Fibroblast of villous mesenchyme (primary cell): Measurements from ENCODE around the gene DCTN2. TPM values are rescaled to one million over a fixed set of nuclear protein-coding genes. Genes with fewer than 3 reads are reported as not detected.

Experiments used
- DNase-seq: peaks from one replicate; pipeline ENCODE4 v3.0.0-alpha.2; 2010; ENCODE audit warnings: low read depth
- H3K4me3 ChIP-seq: 2 replicates; pipeline ENCODE4 v1.5.1; 2011; ENCODE audit warnings: low read depth, mild to moderate bottlenecking, low read length
- total RNA-seq: library from RNA; depleted of rRNA; stranded (reverse); fragments of >200 nt; gene quantifications from 2 replicates; pipeline ENCODE4 v1.2.3, GENCODE V29; 2012
- TF ChIP-seq, protein P1 (sequence below): IDR thresholded peaks from 2 replicates; pipeline ENCODE4 v1.5.1; 2012; ENCODE audit warnings: low read depth, mild to moderate bottlenecking, low read length; ENCODE audit not compliant: insufficient read depth

The DCTN2 gene
- total RNA-seq, 1 donor: 111 TPM

DNA sequence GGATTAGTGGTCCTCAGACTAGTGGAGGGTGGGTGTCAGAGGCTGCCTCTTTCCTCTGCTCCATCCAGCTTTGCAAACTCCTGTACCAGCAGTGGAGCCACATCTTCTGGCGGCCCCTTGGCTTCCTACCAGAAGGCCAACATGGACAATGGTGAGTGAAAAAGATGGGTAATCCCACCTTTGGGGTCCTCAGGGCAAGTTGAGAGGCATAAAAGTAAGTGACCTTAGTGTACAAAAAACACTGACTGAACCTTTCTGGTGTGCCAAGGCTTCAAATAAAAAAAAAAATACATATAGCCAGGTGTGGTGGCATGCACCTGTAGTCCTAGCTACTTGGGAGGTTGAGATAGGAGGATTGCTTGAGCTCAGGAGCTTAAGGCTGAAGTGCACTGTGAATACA, 34.8 kb upstream of the DCTN2 start:
- no peak overlapping the region for H3K4me3 ChIP-seq
- TF ChIP-seq, protein P1, sequence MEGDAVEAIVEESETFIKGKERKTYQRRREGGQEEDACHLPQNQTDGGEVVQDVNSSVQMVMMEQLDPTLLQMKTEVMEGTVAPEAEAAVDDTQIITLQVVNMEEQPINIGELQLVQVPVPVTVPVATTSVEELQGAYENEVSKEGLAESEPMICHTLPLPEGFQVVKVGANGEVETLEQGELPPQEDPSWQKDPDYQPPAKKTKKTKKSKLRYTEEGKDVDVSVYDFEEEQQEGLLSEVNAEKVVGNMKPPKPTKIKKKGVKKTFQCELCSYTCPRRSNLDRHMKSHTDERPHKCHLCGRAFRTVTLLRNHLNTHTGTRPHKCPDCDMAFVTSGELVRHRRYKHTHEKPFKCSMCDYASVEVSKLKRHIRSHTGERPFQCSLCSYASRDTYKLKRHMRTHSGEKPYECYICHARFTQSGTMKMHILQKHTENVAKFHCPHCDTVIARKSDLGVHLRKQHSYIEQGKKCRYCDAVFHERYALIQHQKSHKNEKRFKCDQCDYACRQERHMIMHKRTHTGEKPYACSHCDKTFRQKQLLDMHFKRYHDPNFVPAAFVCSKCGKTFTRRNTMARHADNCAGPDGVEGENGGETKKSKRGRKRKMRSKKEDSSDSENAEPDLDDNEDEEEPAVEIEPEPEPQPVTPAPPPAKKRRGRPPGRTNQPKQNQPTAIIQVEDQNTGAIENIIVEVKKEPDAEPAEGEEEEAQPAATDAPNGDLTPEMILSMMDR: no peak
- no peak for DNase-seq

DNA sequence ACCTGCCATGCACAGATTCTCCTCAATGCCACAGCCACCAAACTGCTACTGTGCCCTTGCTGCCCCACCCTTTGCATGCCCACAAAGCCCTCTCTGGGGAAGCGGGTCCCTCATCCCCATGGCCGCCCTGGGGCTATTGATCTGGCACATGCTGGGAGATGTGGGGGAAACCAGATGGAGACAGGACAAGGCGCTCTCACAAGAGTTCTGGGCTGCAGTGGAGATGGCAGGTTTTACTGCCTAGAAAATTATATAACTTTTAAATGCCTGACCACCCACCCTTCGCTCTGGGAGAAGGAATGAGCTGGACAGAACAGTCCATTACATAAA, 33.4 kb upstream of the DCTN2 start:
- DNase-seq: no peak
- TF ChIP-seq, protein P1: no peak
- no peak overlapping the region for H3K4me3 ChIP-seq

DNA sequence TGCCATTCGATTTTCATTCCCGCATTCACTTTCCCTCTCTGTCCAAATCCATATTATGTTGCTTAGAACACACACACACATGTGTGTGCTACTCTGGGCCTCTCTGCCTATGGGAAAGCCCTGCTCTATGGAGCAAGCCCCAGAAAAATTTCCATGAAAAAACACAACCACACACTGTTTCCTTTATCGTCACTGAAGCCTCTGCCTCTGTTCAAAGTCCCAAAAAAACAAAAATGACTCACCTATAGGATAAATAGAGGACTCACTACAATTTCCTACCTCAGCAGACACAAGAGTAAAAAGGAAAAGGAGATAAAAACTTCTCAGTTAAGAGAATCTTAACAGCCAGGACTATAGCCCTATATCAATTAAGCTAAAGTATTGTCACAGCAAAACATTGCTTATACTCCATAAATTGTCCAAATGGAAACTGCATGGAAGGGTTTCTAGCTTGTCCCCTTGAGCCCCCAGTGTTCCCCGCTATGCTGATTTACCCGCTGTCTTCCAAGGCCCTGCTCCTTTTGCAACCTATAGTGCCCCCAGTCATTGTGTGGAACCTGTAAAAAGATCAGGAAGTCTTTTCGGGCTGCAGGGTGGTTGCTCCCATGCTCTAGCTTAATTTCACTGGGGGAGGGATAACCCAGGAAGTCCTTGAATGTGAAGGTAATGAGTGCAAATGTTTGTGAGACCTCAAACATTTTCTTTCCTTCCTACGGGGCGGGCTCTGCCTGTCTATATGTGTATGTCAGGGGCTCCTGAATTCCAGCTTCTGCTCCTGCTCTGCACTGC, 32.9 kb upstream of the DCTN2 start:
- TF ChIP-seq, protein P1: no peak
- H3K4me3 ChIP-seq: no peak overlapping the region
- no peak for DNase-seq

DNA sequence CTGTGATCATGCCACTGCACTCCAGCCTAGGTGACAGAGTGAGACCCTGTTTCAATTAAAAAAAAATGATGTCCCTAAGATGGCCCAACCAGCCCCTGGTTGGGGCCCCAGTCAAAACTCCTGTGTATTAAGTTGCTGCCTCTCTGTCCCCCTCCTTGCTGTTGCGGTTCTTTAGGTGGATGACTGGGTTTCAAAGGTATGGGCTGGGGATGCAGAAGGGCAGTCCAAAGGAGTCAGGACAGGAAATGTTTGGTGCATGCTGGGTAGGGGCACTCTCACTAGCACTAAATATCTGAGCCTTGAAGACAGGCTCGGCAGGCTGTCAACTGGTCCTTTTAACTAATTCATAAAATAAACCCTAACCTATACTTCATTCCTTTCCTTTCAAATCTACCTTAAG, 32.0 kb upstream of the DCTN2 start:
- DNase-seq: no peak
- TF ChIP-seq, protein P1: no peak
- H3K4me3 ChIP-seq: no peak overlapping the region

DNA sequence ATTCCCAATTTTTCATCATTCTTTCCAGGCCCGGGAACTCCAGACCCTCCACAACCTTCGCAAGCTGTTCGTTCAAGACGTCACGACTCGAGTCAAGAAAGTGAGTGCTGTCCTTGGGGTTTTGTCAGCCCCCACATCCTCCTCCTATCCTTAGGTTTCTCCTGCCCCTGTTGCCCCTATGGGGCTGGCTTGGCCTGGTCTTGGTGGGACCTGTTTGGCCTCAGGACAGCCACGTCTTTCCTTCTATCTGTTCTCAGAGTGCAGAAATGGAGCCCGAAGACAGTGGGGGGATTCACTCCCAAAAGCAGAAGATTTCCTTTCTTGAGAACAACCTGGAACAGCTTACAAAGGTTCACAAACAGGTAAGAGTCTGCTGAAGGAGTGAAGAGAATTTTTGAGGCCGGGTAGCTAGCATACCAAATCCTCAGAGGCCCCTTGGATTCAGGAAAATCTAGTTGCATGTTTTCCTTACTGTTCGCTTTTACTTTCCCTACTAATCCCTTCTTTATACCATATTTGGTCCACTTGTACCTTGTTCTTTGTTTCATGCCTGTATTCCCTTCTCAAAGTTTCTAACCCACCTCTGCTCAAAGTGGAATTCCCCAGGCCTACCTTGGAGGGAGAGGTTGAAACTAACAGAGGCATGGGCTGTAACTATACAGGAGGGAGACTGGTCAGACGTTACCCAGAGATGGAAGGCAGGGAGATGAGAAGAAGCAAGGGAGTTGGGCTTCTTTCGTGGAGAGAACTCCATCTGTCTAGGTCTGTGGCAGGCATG, 31.2 kb upstream of the DCTN2 start:
- no peak for DNase-seq
- H3K4me3 ChIP-seq: no peak overlapping the region
- TF ChIP-seq, protein P1: no peak

DNA sequence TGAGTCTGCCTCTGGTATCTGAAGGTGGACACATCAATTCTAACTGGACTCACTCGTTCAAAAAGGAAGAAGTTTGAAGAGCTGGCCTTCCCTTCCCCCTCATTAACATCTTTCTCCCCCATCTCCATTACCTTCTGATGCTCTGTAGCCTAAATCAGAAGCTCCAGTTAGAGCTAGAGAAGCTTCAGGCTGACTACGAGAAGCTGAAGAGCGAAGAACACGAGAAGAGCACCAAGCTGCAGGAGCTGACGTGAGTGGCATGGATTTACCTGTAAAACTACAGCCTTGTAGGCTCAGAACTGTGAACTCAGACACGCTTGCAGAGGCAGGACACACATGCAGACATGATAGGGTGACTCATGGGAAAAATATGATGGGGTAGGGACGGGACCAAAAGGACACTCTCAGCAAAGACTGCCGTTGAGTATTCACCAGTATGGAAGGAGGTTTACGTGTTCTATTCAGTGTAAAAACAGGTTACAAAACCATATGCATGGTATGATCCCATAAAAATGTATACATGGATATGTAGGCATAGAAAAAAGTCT, 29.7 kb upstream of the DCTN2 start:
- TF ChIP-seq, protein P1: no peak
- H3K4me3 ChIP-seq: no peak overlapping the region
- no peak for DNase-seq
